Pancreas (tissue), 10 donors: Measurements from ENCODE around the gene CFAP119. TPM values are rescaled to one million over a fixed set of nuclear protein-coding genes. Genes with fewer than 3 reads are reported as not detected.

Source experiments
- ATAC-seq, 4 donors: fragments of 200-7000 bp; cut with Tn5 transposase; one replicate each; pipeline versions ENCODE4 v1.8.0 to v1.9.1; 2020; ENCODE audit warnings: mild to moderate bottlenecking in 4 of 4, moderate library complexity in 4 of 4
- DNase-seq, 6 donors: peaks; one replicate each; pipeline ENCODE4 v3.0.0-alpha.2; 2020
- FAIRE-seq: peaks from 2 replicates; lab custom pipeline; 2012; peaks lifted over from hg19 to GRCh38; lab: Jason Lieb, UNC
- H3K27ac ChIP-seq, 4 donors: fragments of 200-600 bp; sonication (generic); 1 replicate in 3 of 4; 2 replicates in 1 of 4; pipeline versions ENCODE4 v1.5.0 to v1.8.0; 2020
- H3K27me3 ChIP-seq, 4 donors: fragments of 200-600 bp; one replicate each; pipeline ENCODE4 v1.8.0; 2021
- H3K36me3 ChIP-seq, 3 donors: fragments of 200-600 bp; sonication (generic) in 1 of 3; one replicate each; pipeline versions ENCODE4 v1.5.0 to v1.8.0; 2020 to 2021
- H3K4me1 ChIP-seq, 3 donors: fragments of 200-600 bp; one replicate each; pipeline ENCODE4 v1.8.0; 2021
- H3K4me3 ChIP-seq, 4 donors: fragments of 200-600 bp; sonication (generic) in 2 of 4; one replicate each; pipeline versions ENCODE4 v1.5.0 to v1.8.0; 2020 to 2021
- H3K9me3 ChIP-seq, 4 donors: fragments of 200-600 bp; one replicate each; pipeline ENCODE4 v1.8.0; 2021
- WGBS, 2 donors: extraction: QIAGEN DNeasy Blood & Tissue Kit; methylation state at CpG; one replicate each; pipeline ENCODE4 v1.1.7; 2013; 5-methylcytosine and 5-hydroxymethylcytosine counted together
- intact Hi-C, 3 donors: fragments of 100-400 bp; cut with DNase I; formaldehyde crosslinking; loops; one replicate each; pipeline versions ENCODE4 v1.11.1 to v1.14.2; 2022
- polyA plus RNA-seq, 2 donors: library from polyadenylated mRNA; stranded (reverse); fragments of 200-250 nt; gene quantifications; one replicate each; pipeline ENCODE4 v1.2.3, GENCODE V29; 2013
- total RNA-seq, 6 donors: library from RNA; stranded (reverse); fragmentation: NEBNext Ultra II Directional in 4 of 6; extraction: Animal tissue kit (Norgen Biotek cat#: 25700) in 4 of 6; gene quantifications; one replicate each; pipeline versions ENCODE4 v1.2.1 to v1.2.4, GENCODE V29; 2021 to 2023
- TF ChIP-seq, protein P1 (sequence below), 4 donors: fragments of 200-600 bp; sonication (generic) in 3 of 4; IDR thresholded peaks; one replicate each; pipeline versions ENCODE4 v1.5.0 to v1.8.0; 2021; ENCODE audit warnings: antibody characterized with exemption in 4 of 4
- donor health status: healthy with polysubstance abuse.
- donor health status: DM: no; HTN: no; CAD: no; lungs with moderate emphysema.
- donor health status: DM: no; HTN: no; CAD: no.
- donor health status: control.
- donor health status: control.
- donor health status: Bipolar disorder and iron deficiency.
- donor health status: DM: yes; HTN: yes; CAD: no.
- donor health status: DM: no; HTN: no; CAD: no.
- donor health status: DM: no; HTN: no; CAD: no.
- donor health status: DM: yes; HTN: yes; CAD: no.

CFAP119 gene
- total and polyA plus RNA-seq, 8 donors: 1.7 to 32.1 (median 3.4) TPM

DNA sequence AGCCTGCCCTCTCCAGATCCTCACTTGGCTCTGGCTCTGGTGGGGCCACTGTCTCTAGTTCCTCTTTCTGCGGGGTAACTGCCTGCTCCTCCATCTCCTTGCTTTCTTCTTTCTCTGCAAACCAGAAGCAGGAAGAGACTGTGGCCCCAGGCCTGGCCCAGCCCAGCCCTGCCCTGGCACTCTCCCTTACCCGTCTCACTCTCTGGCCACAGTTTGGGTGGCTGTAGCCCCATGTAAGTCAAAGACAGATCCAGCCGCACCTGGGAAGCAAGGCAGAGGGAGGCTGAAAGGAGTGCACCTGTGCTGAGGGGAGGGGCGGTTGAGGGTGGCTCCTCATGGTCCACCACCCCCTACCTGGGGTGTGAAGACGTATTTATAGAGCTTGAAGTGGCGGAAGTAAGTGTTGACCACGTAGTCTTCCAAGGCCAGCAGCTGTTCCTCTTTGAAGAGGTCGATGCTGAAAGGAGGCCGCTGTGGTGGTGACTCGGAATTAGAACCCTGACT lies 2.8 kb downstream of the CFAP119 start:
- TF ChIP-seq, protein P1, sequence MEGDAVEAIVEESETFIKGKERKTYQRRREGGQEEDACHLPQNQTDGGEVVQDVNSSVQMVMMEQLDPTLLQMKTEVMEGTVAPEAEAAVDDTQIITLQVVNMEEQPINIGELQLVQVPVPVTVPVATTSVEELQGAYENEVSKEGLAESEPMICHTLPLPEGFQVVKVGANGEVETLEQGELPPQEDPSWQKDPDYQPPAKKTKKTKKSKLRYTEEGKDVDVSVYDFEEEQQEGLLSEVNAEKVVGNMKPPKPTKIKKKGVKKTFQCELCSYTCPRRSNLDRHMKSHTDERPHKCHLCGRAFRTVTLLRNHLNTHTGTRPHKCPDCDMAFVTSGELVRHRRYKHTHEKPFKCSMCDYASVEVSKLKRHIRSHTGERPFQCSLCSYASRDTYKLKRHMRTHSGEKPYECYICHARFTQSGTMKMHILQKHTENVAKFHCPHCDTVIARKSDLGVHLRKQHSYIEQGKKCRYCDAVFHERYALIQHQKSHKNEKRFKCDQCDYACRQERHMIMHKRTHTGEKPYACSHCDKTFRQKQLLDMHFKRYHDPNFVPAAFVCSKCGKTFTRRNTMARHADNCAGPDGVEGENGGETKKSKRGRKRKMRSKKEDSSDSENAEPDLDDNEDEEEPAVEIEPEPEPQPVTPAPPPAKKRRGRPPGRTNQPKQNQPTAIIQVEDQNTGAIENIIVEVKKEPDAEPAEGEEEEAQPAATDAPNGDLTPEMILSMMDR (IDR thresholded peaks at IDR 0.05): no peak
- intact Hi-C loops: no loop called here
- H3K9me3 ChIP-seq: no peaks in the 10 kb centered on the region
- H3K27me3 ChIP-seq: no peaks in the 10 kb centered on the region
- peak overlapping the region in 2 of 4 donors; percentile 27 to 33 for H3K27ac ChIP-seq
- ATAC-seq (no peak), DNase-seq (peak in 3 of 6 donors; percentile 12 to 37 (median 25)), FAIRE-seq (no peak)
- peaks cover 7 to 18% (median 13%) of the 10 kb centered on the region in 3 donors for H3K4me1 ChIP-seq
- H3K36me3 ChIP-seq: peaks cover 0 to 5% (median 2%) of the 10 kb centered on the region in 3 donors
- WGBS, 2 donors: 83 to 90% methylated on average over 10 of the region's 10 CpGs
- H3K4me3 ChIP-seq: no peak overlapping the region

DNA sequence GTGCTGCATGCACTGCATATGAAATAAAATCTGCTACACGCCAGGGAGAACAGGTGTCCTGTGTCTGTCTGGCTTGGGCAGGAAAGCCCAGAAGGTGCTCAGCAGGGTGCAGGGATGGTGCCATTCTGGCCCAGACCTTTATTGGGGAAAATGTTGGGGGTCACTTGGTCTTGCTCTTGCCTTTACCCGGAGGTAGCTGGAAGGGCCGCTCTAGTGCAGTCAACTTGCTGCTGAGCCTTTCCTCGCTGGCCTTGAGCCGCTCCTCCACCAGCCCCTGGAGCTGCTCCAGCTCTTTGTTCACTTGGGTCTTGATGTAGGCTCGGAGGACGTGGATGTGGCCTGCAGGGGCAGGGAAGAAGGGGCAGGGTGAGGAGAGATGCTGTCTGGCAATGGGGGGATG lies 4.5 kb downstream of the CFAP119 start:
- ATAC-seq (no peak), DNase-seq (peak in 2 of 6 donors; percentile 22 to 40), FAIRE-seq (no peak)
- WGBS, 2 donors: 79 to 80% methylated on average over 7 of the region's 7 CpGs
- H3K27ac ChIP-seq: no peak overlapping the region
- H3K27me3 ChIP-seq: no peaks in the 10 kb centered on the region
- no peak overlapping the region for H3K4me3 ChIP-seq
- H3K9me3 ChIP-seq: no peaks in the 10 kb centered on the region
- peaks cover 0 to 4% (median 0%) of the 10 kb centered on the region in 3 donors for H3K36me3 ChIP-seq
- intact Hi-C loops: no loop called here
- TF ChIP-seq, protein P1 (IDR thresholded peaks at IDR 0.05): no peak
- H3K4me1 ChIP-seq: peaks cover 0 to 9% (median 6%) of the 10 kb centered on the region in 3 donors

DNA sequence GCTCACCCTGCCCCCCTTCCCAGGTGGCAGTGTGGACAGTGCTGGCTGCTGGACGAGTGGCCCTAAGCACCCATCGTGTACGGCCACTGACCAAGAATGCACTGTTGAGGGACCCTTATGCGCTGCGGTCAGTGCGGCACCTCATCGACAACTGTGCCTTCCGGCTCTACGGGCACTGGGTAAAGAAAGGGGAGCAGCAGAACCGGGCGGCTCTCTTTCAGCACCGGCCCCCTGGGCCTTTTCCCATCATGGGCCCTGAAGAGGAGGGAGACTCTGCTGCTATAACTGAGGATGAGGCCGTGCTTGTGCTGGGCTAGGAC lies 5.1 kb downstream of the CFAP119 start:
- ATAC-seq (no peak), FAIRE-seq (no peak), DNase-seq (peak in 1 of 6 donors; percentile 36)
- Histone ChIP-seq H3K27me3 (no peaks in the 10 kb centered on the region), H3K4me1 (peaks cover 0 to 9% (median 6%) of the 10 kb centered on the region in 3 donors), H3K4me3 (no peak overlapping the region), H3K27ac (no peak overlapping the region), H3K36me3 (peaks cover 0 to 4% (median 0%) of the 10 kb centered on the region in 3 donors), H3K9me3 (no peaks in the 10 kb centered on the region)
- 93 to 96% methylated on average over 13 of the region's 13 CpGs for WGBS, 2 donors
- intact Hi-C loops: no loop called here
- TF ChIP-seq, protein P1 (IDR thresholded peaks at IDR 0.05): no peak

DNA sequence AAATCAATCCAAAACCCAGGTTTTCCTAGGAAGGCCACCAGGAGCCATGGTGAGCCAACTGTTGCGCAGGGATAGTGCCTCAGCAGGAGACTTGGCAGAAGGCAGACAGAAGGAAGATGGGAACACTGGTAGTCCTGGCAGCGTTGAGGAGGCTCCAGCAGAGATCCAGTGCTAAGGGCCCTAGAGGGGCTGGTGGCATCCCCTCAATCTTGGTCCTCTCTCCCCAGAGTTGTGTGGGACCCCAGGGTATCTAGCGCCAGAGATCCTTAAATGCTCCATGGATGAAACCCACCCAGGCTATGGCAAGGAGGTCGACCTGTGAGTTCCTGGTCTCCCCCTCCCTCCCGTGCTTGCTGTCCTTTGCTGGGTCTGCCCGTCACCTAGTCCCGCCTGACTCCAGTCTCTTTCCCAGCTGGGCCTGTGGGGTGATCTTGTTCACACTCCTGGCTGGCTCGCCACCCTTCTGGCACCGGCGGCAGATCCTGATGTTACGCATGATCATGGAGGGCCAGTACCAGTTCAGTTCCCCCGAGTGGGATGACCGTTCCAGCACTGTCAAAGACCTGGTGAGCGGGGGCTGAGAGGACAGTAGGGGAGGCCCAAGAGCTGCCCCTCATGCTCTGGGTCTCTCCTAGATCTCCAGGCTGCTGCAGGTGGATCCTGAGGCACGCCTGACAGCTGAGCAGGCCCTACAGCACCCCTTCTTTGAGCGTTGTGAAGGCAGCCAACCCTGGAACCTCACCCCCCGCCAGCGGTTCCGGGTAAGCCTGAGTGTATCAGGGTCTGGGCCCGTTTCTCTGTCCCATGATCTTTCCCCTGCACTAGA lies 5.7 kb downstream of the CFAP119 start:
- DNase-seq (peak in 2 of 6 donors; percentile 30 to 61), FAIRE-seq (no peak), ATAC-seq (no peak)
- no peaks in the 10 kb centered on the region for H3K9me3 ChIP-seq
- no peak overlapping the region for H3K27ac ChIP-seq
- no peak overlapping the region for H3K4me3 ChIP-seq
- TF ChIP-seq, protein P1 (IDR thresholded peaks at IDR 0.05): no peak
- WGBS, 2 donors: 91 to 93% methylated on average over 18 to 20 of the region's 20 CpGs
- H3K27me3 ChIP-seq: no peaks in the 10 kb centered on the region
- intact Hi-C loops: no loop called here
- peaks cover 0 to 4% (median 0%) of the 10 kb centered on the region in 3 donors for H3K36me3 ChIP-seq
- H3K4me1 ChIP-seq: peaks cover 0 to 7% (median 4%) of the 10 kb centered on the region in 3 donors

DNA sequence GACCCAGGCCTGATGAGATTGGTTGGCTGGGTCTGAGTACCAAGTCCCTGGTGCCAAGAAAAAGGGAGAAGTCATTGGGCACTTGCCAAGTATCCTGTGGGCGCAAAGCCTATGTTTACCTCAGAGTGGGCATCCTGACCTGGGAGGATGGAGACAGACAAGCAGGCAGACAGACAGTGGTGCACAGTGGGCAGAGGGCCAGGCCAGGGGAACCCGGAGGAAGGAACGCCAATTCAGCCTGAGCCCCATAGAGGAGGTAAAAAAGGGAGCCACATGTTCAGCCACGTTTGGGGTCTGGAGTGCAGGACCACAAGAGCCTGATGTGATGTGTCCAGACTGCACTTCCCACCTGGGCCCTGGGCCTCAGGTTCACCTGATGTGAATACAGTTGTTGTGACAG lies 8.3 kb downstream of the CFAP119 start:
- TF ChIP-seq, protein P1 (IDR thresholded peaks at IDR 0.05): no peak
- DNase-seq: peak in 2 of 6 donors; percentile 25 to 39

More for the DNA sequence above, 8.3 kb downstream of the CFAP119 start:
- Histone ChIP-seq H3K27ac (no peak overlapping the region), H3K36me3 (peaks cover 0 to 4% (median 0%) of the 10 kb centered on the region in 3 donors), H3K9me3 (no peaks in the 10 kb centered on the region), H3K27me3 (no peaks in the 10 kb centered on the region), H3K4me3 (no peak overlapping the region), H3K4me1 (no peaks in the 10 kb centered on the region)
- intact Hi-C loops: no loop called here
- 79 to 80% methylated on average over 4 of the region's 4 CpGs for whole genome bisulfite sequencing, 2 donors
- no peak for FAIRE-seq
- no peak for ATAC-seq
